Spleen (tissue), 7 donors: Measurements from ENCODE around the gene PTPRG.

ENCODE experiments used
- POLR2A ChIP-seq, 3 donors: fragments of 450-650 bp; IDR thresholded peaks; one replicate each; pipeline ENCODE4 v1.5.1; 2017; ENCODE audit warnings: antibody characterized with exemption in 3 of 3, mild to moderate bottlenecking in 1 of 3
- TF ChIP-seq, protein P1 (sequence below), 11 experiments: fragments of 200-600 bp in 7 of 11; fragments of 450-650 bp in 4 of 11; sonication (generic) in 4 of 11; IDR thresholded peaks in 8 of 11; conservative IDR thresholded peaks in 3 of 11; 1 replicate in 7 of 11; 2 replicates in 4 of 11; pipeline versions ENCODE4 v1.4.0 to v1.8.0; 2016 to 2021; ENCODE audit warnings: antibody characterized with exemption in 11 of 11, inconsistent platforms in 4 of 11, mild to moderate bottlenecking in 1 of 11
- donor health status: DM: no; HTN: no; CAD: no; lungs with moderate emphysema.
- donor health status: DM: no; HTN: no; CAD: no.
- donor health status: DM: no; HTN: no; CAD: no.

- TF ChIP-seq, protein P1, sequence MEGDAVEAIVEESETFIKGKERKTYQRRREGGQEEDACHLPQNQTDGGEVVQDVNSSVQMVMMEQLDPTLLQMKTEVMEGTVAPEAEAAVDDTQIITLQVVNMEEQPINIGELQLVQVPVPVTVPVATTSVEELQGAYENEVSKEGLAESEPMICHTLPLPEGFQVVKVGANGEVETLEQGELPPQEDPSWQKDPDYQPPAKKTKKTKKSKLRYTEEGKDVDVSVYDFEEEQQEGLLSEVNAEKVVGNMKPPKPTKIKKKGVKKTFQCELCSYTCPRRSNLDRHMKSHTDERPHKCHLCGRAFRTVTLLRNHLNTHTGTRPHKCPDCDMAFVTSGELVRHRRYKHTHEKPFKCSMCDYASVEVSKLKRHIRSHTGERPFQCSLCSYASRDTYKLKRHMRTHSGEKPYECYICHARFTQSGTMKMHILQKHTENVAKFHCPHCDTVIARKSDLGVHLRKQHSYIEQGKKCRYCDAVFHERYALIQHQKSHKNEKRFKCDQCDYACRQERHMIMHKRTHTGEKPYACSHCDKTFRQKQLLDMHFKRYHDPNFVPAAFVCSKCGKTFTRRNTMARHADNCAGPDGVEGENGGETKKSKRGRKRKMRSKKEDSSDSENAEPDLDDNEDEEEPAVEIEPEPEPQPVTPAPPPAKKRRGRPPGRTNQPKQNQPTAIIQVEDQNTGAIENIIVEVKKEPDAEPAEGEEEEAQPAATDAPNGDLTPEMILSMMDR (IDR thresholded peaks at IDR 0.05 in 8 of 11, conservative IDR thresholded peaks at IDR 0.05 in 3 of 11) = no peak
- no peak for TF ChIP-seq POLR2A (IDR thresholded peaks at IDR 0.05)
Observed at GRCh38 chr3:61570813-61571212, 9.4 kb downstream of the PTPRG start.
